Mesenchymal stem cell (in vitro differentiated cells and primary cell): ENCODE measurements around the gene SLCO2B1.

ENCODE experiments used
- DNase-seq: peaks from one replicate; pipeline ENCODE4 v3.0.0-alpha.2; 2013
- H2AFZ ChIP-seq: one replicate; pipeline ENCODE4 v1.6.1; 2013; ENCODE audit warnings: low read depth, mild to moderate bottlenecking, control low read depth, inconsistent platforms, low read length, moderate library complexity
- H2AK5ac ChIP-seq: 2 replicates; pipeline ENCODE4 v1.6.1; 2013; ENCODE audit warnings: low read length, moderate library complexity, mild to moderate bottlenecking, inconsistent platforms; ENCODE audit not compliant: severe bottlenecking
- H2BK120ac ChIP-seq: one replicate; pipeline ENCODE4 v1.6.1; 2013; ENCODE audit warnings: low read depth, mild to moderate bottlenecking, inconsistent platforms, low read length, moderate library complexity
- H2BK12ac ChIP-seq, 2 experiments: one replicate each; pipeline ENCODE4 v1.6.1; 2013; ENCODE audit warnings: inconsistent platforms in 2 of 2, low read length in 2 of 2, mild to moderate bottlenecking in 2 of 2, moderate library complexity in 2 of 2, control low read depth in 1 of 2
- H2BK15ac ChIP-seq: one replicate; pipeline ENCODE4 v1.6.1; 2013; ENCODE audit warnings: mild to moderate bottlenecking, low read depth, inconsistent platforms; ENCODE audit not compliant: poor library complexity, severe bottlenecking
- H2BK5ac ChIP-seq: 2 replicates; pipeline ENCODE4 v1.6.1; 2013; ENCODE audit warnings: low read depth, mild to moderate bottlenecking, low read length, control low read depth, inconsistent platforms; ENCODE audit not compliant: poor library complexity, severe bottlenecking
- H3K14ac ChIP-seq, 2 experiments: one replicate each; pipeline ENCODE4 v1.6.1; 2013; ENCODE audit warnings: inconsistent platforms in 2 of 2, low read length in 2 of 2, control low read depth in 1 of 2, mild to moderate bottlenecking in 1 of 2, moderate library complexity in 1 of 2
- H3K18ac ChIP-seq, 2 experiments: one replicate each; pipeline ENCODE4 v1.6.1; 2013; ENCODE audit warnings: inconsistent platforms in 2 of 2, low read length in 2 of 2, control low read depth in 1 of 2, low read depth in 1 of 2, mild to moderate bottlenecking in 1 of 2
- H3K23ac ChIP-seq, 2 experiments: one replicate each; pipeline ENCODE4 v1.6.1; 2013; ENCODE audit warnings: inconsistent platforms in 2 of 2, low read length in 2 of 2, mild to moderate bottlenecking in 2 of 2, moderate library complexity in 2 of 2, control low read depth in 1 of 2
- H3K27ac ChIP-seq: 2 replicates; pipeline ENCODE4 v1.5.1; 2013; ENCODE audit warnings: mild to moderate bottlenecking, moderate library complexity, low read length, control low read depth, inconsistent platforms; ENCODE audit not compliant: poor library complexity, severe bottlenecking
- H3K27me3 ChIP-seq, 2 experiments: 2 replicates each; pipeline versions ENCODE4 v1.6.1 to v1.7.0; 2013; ENCODE audit warnings: low read length in 2 of 2, mild to moderate bottlenecking in 2 of 2, moderate library complexity in 2 of 2, control low read depth in 1 of 2, inconsistent platforms in 1 of 2; ENCODE audit not compliant: control insufficient read depth in 1 of 2, insufficient read depth in 1 of 2
- H3K36me3 ChIP-seq, 2 experiments: 2 replicates each; pipeline versions ENCODE4 v1.6.1 to v1.7.0; 2013; ENCODE audit warnings: low read length in 2 of 2, control low read depth in 1 of 2, inconsistent platforms in 1 of 2, low read depth in 1 of 2, mild to moderate bottlenecking in 1 of 2; ENCODE audit not compliant: insufficient read depth in 2 of 2, control insufficient read depth in 1 of 2
- H3K4ac ChIP-seq, 2 experiments: one replicate each; pipeline ENCODE4 v1.6.1; 2013; ENCODE audit warnings: inconsistent platforms in 2 of 2, low read length in 2 of 2, mild to moderate bottlenecking in 2 of 2, moderate library complexity in 2 of 2, control low read depth in 1 of 2, low read depth in 1 of 2
- H3K4me1 ChIP-seq: 2 replicates; pipeline ENCODE4 v1.6.1; 2013; ENCODE audit warnings: low read depth, low read length, control low read depth; ENCODE audit not compliant: control insufficient read depth, insufficient read depth
- H3K4me2 ChIP-seq: 2 replicates; pipeline ENCODE4 v1.6.1; 2013; ENCODE audit warnings: low read length, mild to moderate bottlenecking, inconsistent platforms; ENCODE audit not compliant: poor library complexity, severe bottlenecking
- H3K4me3 ChIP-seq, 2 experiments: 2 replicates each; pipeline versions ENCODE4 v1.5.1 to v1.7.0; 2013; ENCODE audit warnings: low read length in 2 of 2, mild to moderate bottlenecking in 2 of 2, control low read depth in 1 of 2, low read depth in 1 of 2; ENCODE audit not compliant: insufficient read depth in 1 of 2
- H3K79me1 ChIP-seq: replicated peaks from 2 replicates; pipeline ENCODE4 v1.6.1; 2013; ENCODE audit warnings: mild to moderate bottlenecking, control low read depth, low read length, inconsistent platforms; ENCODE audit not compliant: poor library complexity, severe bottlenecking
- H3K9ac ChIP-seq: 2 replicates; pipeline ENCODE4 v1.7.0; 2013; ENCODE audit warnings: mild to moderate bottlenecking, low read length, moderate library complexity
- H3K9me3 ChIP-seq: 2 replicates; pipeline ENCODE4 v1.7.0; 2013; ENCODE audit warnings: mild to moderate bottlenecking, low read length; ENCODE audit not compliant: control insufficient read depth
- H4K8ac ChIP-seq: one replicate; pipeline ENCODE4 v1.6.1; 2013; ENCODE audit warnings: inconsistent platforms, mild to moderate bottlenecking, low read length, moderate library complexity
- H4K91ac ChIP-seq: one replicate; pipeline ENCODE4 v1.6.1; 2013; ENCODE audit warnings: mild to moderate bottlenecking, low read length, inconsistent platforms
- WGBS: methylation state at CpG from one replicate; pipeline ENCODE4 v1.1.7; 2013; ENCODE audit warnings: mixed read lengths; 5-methylcytosine and 5-hydroxymethylcytosine counted together

SLCO2B1 gene

DNA sequence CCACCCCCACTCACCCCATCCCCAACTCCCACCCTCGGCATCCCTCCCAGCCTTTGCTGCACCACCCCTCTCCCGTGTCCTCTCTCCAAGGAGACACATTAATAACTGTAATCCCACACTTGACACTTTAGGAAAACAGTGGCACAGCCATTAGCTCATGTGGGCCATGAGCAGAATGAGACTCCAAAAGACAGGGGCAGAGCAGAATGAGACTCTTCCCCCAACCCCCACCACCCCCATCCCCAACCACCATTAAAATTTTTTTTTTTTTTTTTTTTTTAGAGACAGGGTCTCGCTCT, 6.2 kb upstream of the SLCO2B1 start:
- H3K18ac ChIP-seq, result peak overlapping the region in 1 of 2 experiments; percentile 59
- no peak overlapping the region for H2BK15ac ChIP-seq
- no peak overlapping the region for H3K4me2 ChIP-seq
- H2BK120ac ChIP-seq, result no peak overlapping the region
- no peak overlapping the region for H3K27ac ChIP-seq
- no peak overlapping the region for H2AK5ac ChIP-seq
- no peaks in the 10 kb centered on the region for H3K36me3 ChIP-seq
- H3K4me1 ChIP-seq, result peaks cover 18% of the 10 kb centered on the region
- no peak for DNase-seq
- no peak overlapping the region for H2AFZ ChIP-seq
- H4K8ac ChIP-seq, result no peak overlapping the region
- peaks cover 5% of the 10 kb centered on the region for H3K79me1 ChIP-seq
- no peak overlapping the region for H2BK5ac ChIP-seq
- no peak overlapping the region for H3K23ac ChIP-seq
- no peak overlapping the region for H3K4ac ChIP-seq
- 49% methylated on average over 3 of the region's 3 CpGs for WGBS
- H4K91ac ChIP-seq, result no peak overlapping the region
- no peak overlapping the region for H3K14ac ChIP-seq
- peaks cover 0 to 21% of the 10 kb centered on the region in 2 experiments for H3K27me3 ChIP-seq
- no peak overlapping the region for H3K9ac ChIP-seq
- H2BK12ac ChIP-seq, result no peak overlapping the region
- H3K9me3 ChIP-seq, result no peaks in the 10 kb centered on the region
- H3K4me3 ChIP-seq, result no peak overlapping the region

DNA sequence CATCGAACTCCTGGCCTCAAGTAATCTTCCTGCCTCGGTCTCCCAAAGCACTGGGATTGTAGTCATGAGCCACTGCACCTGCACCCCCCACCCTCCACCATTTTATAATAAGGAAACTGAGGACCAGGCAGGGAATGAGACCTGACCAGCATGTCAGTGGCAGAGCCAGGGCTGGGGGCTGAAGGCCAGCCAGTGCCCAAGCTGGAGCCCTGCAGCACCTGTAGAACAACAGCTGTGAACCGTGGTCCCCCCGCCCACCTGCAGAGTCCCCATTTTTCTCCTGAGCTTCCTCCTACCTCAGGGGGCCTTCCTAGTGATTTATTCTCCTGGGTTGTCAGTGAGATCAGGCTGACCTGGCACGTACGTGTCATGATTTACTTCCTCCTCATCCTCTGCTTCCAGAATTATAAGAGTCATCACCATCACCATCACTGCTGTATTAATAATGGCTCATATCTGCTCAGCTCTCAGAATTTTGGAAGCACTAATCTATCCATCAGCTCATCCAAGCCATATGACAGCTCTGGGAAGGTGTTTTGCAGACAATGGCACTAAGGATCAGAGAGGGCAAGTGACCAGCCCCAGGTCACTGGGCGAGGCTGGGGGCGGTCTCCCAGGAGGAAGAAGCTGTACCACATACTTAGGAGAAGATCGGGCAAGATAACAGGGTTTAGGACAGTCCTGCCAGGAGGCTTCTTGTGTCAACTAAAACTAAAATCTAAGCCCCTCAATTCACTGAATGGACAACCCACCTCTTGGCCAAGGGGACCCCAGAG, 5.5 kb upstream of the SLCO2B1 start:
- 88% methylated on average over 9 of the region's 9 CpGs for WGBS

DNA sequence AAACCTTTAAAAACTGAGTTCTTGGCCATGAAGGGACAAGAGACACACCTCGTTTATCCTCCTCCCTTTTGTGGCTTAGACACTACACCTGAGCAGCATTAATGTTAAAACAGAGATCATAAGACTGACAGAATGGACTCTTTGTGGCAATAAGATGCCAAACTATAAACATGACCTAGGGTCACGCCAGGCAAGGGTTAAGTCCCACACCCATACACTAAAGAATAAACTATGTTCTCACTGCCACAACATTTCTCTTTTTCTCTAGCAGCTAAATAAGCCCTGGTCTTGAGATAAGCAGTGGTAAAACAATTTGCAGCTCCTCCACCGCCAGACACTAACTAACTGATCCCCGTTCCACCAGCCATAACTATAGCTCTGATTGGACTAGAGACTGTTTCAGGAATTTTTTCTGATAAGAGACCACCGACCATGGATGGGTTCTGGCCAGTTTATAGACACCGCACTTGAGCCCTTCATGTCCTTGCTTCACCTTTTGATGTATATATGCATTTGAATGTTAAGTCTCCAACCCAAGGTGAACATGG, 4.9 kb upstream of the SLCO2B1 start:
- no peak overlapping the region for H3K4me2 ChIP-seq
- no peak overlapping the region for H4K8ac ChIP-seq
- peaks cover 0 to 35% of the 10 kb centered on the region in 2 experiments for H3K27me3 ChIP-seq
- H3K4ac ChIP-seq, result no peak overlapping the region
- H3K4me1 ChIP-seq, result peaks cover 14% of the 10 kb centered on the region
- H2BK12ac ChIP-seq, result no peak overlapping the region
- no peak overlapping the region for H2BK5ac ChIP-seq
- H3K18ac ChIP-seq, result no peak overlapping the region
- DNase-seq, result no peak
- H3K9ac ChIP-seq, result no peak overlapping the region
- no peak overlapping the region for H3K27ac ChIP-seq
- H3K4me3 ChIP-seq, result no peak overlapping the region
- H2BK15ac ChIP-seq, result no peak overlapping the region
- no peak overlapping the region for H2AK5ac ChIP-seq
- no peak overlapping the region for H2AFZ ChIP-seq
- no peaks in the 10 kb centered on the region for H3K9me3 ChIP-seq
- no peak overlapping the region for H2BK120ac ChIP-seq
- no peak overlapping the region for H3K23ac ChIP-seq
- H3K36me3 ChIP-seq, result no peaks in the 10 kb centered on the region
- WGBS, result 49% methylated on average over 5 of the region's 6 CpGs
- H3K79me1 ChIP-seq, result peaks cover 5% of the 10 kb centered on the region
- no peak overlapping the region for H3K14ac ChIP-seq
- no peak overlapping the region for H4K91ac ChIP-seq

More for the DNA sequence above, 5.5 kb upstream of the SLCO2B1 start:
- Histone ChIP-seq H3K79me1 (peaks cover 5% of the 10 kb centered on the region), H2BK12ac (peak overlapping the region in 1 of 2 experiments; percentile 80), H4K8ac (no peak overlapping the region), H3K36me3 (no peaks in the 10 kb centered on the region), H4K91ac (no peak overlapping the region), H3K9ac (no peak overlapping the region), H3K27ac (no peak overlapping the region), H3K4me2 (no peak overlapping the region), H2BK120ac (no peak overlapping the region), H2BK5ac (no peak overlapping the region), H3K4ac (no peak overlapping the region), H3K4me1 (peaks cover 16% of the 10 kb centered on the region), H3K4me3 (no peak overlapping the region), H3K14ac (no peak overlapping the region), H3K27me3 (peaks cover 0 to 28% of the 10 kb centered on the region in 2 experiments), H3K9me3 (no peaks in the 10 kb centered on the region), H3K18ac (no peak overlapping the region), H3K23ac (no peak overlapping the region), H2AK5ac (no peak overlapping the region), H2BK15ac (no peak overlapping the region), H2AFZ (no peak overlapping the region)
- no peak for DNase-seq

DNA sequence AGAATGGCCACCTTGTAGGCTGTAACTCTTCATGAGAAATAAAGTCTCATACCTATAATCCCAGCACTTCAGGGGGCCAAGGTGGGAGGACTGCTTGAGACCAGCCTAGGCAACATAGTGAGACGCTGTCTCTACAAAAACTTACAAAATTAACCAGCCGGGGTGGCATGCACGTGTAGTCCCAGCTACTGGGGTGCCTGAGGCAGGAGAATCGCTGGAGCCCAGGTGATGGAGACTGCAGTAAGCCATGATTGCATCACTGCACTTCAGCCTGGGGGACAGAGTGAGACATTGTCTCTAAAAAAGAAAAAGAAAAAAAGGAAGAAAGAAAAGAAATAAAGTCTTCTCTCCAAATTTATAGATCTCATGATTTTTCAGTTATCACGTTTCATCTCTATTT, 4.2 kb upstream of the SLCO2B1 start:
- H4K8ac ChIP-seq, result no peak overlapping the region
- H2BK12ac ChIP-seq, result no peak overlapping the region
- H3K27ac ChIP-seq, result no peak overlapping the region
- H3K9me3 ChIP-seq, result no peaks in the 10 kb centered on the region
- H2BK15ac ChIP-seq, result no peak overlapping the region
- H4K91ac ChIP-seq, result no peak overlapping the region
- no peak overlapping the region for H2AFZ ChIP-seq
- no peak overlapping the region for H3K14ac ChIP-seq
- H3K27me3 ChIP-seq, result peaks cover 0 to 40% of the 10 kb centered on the region in 2 experiments
- peaks cover 14% of the 10 kb centered on the region for H3K4me1 ChIP-seq
- H3K4me3 ChIP-seq, result no peak overlapping the region
- no peak overlapping the region for H3K18ac ChIP-seq
- peaks cover 5% of the 10 kb centered on the region for H3K79me1 ChIP-seq
- H2BK120ac ChIP-seq, result no peak overlapping the region
- H3K4me2 ChIP-seq, result no peak overlapping the region
- H2AK5ac ChIP-seq, result no peak overlapping the region
- no peak overlapping the region for H2BK5ac ChIP-seq
- no peak overlapping the region for H3K4ac ChIP-seq
- H3K23ac ChIP-seq, result no peak overlapping the region
- H3K9ac ChIP-seq, result no peak overlapping the region
- no peaks in the 10 kb centered on the region for H3K36me3 ChIP-seq
- WGBS, result 89% methylated on average over 5 of the region's 5 CpGs
- DNase-seq, result no peak
